Measurements from ENCODE around the gene ADH4.
"Not testable (repeated sequence)": the region's sequence is repeated elsewhere in the genome, so short reads cannot be mapped to it uniquely, and the experiment has no call there.

Gene ADH4

GRCh38 chr4:99131378-99131777 lies 12.7 kb downstream of the ADH4 start:
- no peak for DNase-seq

DNA sequence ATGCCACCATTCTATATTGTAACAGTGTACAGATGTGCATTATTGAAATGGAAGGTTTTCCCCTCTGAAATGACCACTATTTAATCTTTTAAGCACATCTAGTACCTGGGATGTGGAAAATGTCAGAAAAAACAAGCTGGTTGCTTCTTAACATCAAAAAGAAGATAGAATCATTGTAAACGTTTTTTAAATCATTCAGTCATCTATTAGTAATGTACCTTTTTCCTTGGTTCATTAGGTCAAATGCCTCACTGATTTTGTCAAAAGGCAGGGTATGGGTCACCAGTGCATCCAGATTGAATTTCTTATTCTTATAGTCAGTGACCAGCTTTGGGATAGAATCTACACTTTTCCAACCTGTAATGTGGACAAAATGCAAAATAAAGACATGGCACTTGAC lies 17.7 kb downstream of the ADH4 start:
- DNase-seq: no peak

- no peak for DNase-seq
These were observed 23.1 kb downstream of the ADH4 start for GRCh38 chr4:99121008-99121407.

DNA sequence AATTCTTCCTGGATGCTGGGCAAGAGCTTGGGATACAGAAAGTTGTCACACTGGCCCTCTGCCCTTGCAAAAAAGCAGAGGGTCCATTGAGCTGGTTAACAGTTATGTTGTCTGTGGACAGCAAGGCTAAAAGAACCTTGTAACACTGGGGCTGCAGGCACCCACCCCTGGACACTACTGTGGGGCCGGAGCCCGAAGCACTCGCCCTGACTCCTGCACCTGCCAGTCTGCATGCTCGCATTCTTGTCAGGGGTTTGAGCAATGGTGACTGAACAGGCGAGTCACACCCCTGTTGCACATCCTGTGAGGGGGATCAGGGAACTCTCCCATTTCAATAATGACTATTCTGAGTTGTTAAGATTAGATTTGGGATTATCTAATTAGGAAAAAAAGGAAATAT lies 23.6 kb downstream of the ADH4 start:
- no peak for DNase-seq

GRCh38 chr4:99117876-99118693 lies 26.0 kb downstream of the ADH4 start:
- DNase-seq: peak; percentile 11

GRCh38 chr4:99117122-99117841 lies 26.8 kb downstream of the ADH4 start:
- not testable (repeated sequence) for DNase-seq

DNA sequence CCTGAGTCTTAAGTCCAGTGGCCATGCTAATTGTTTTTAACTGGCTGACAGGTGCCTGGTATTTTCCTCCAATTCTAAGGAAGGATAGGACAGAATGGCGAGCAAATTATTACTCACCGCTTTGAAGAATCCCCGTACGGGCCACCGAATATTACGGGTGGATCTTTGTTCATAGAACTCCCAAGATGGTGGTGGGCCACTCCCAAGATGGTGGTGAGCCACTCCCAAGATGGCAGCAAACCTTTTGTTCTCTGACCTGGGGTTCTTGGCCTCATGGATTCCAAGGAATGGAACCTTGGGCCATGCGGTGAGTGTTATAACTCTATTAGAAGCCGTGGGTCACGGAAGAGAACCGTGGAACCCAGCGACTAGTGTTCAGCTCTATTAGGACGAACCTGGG lies 34.8 kb downstream of the ADH4 start:
- not testable (repeated sequence) for DNase-seq

GRCh38 chr4:99104153-99104552 lies 39.9 kb downstream of the ADH4 start:
- DNase-seq: no peak

DNA sequence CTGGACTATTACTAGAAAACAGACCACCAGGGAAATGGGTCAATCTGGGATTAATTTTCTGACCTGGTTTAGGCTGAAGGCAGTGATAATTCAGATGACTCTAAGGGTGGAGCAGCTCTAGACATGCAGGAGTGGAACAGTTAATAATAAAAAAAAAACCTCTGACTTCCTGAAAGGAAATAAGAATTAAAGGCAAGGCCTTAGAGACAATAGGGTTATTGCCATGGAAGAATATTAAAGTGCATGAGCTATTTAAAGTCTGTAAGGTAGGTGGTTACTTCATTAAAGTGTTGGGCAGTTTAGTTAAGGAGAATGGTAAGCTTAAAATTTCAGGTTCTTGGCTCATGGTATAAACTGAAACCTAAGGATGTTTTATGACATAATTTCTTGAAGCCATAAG lies 40.9 kb downstream of the ADH4 start:
- no peak for DNase-seq

- no peak for DNase-seq
These were observed 41.5 kb downstream of the ADH4 start for GRCh38 chr4:99102634-99103033.

DNA sequence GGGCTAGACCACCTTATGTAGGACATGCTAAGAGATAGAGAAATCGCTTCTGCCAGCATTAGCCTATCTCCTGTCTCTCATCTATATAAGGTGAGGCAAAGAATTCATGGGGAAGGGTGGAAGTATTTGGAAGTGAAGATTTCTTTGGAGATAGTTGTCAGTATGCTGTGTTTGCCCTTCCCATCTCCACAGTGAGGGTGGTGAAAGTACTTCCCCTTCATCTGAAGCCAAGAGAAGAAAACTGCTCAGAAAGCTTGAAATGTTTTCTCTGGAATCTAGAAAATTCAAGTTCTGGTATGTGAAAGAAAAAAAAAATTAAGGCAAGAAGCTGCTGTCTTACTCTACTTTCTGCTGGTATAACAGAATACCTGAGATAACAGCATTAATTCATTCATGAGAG lies 43.2 kb downstream of the ADH4 start:
- DNase-seq: no peak

DNA sequence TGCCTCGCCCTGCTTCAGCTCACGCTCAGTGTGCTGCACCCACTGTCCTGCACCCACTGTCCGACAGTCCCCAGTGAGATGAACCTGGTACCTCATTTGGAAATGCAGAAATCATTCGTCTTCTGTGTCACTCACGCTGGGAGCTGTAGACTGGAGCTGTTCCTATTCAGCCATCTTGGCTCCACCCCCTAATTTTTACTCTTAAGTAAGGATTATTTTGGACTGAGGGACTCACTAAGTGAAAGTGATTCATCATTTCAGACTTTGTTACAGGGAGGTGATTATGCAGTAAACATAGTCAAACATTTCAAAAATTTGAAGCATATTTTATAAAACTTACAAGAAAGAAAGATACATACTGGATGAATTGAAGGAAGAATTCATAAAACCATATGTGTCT lies 44.3 kb downstream of the ADH4 start:
- DNase-seq: not testable (repeated sequence)

DNA sequence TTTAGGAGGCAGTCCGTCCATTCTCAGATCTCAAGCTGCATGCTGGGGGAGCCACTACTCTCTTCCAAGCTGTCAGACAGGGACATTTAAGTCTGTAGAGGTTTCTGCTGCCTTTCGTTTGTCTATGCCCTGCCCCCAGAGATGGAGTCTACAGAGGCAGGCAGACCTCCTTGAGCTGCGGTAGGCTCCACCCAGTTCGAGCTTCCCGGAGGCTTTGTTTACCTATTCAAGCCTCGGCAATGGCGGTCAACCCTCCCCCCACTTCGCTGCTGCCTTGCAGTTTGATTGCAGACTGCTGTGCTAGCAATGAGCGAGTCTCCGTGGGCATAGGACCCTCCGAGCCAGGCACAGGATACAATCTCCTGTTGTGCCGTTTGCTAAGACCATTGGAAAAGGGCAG lies 44.8 kb downstream of the ADH4 start:
- no peak for DNase-seq

GRCh38 chr4:99091841-99092240 lies 52.3 kb downstream of the ADH4 start:
- not testable (repeated sequence) for DNase-seq

DNA sequence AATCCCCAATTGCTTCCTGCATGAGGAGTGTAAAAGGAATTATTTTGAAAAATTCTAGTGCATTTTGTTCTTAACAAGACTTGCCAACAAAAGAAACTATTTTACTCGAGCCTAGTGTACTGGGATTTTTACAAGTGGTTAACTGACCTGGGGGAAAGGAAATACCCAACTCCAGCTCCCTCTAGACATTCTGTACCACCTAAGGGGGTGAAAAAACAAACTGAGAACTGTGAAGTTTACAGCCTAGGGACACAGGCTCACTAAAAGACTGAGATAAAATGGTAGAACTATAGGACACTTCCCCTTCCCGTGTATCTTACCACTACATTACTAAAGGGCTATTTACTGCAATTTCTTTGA lies 52.9 kb downstream of the ADH4 start:
- DNase-seq: no peak

DNA sequence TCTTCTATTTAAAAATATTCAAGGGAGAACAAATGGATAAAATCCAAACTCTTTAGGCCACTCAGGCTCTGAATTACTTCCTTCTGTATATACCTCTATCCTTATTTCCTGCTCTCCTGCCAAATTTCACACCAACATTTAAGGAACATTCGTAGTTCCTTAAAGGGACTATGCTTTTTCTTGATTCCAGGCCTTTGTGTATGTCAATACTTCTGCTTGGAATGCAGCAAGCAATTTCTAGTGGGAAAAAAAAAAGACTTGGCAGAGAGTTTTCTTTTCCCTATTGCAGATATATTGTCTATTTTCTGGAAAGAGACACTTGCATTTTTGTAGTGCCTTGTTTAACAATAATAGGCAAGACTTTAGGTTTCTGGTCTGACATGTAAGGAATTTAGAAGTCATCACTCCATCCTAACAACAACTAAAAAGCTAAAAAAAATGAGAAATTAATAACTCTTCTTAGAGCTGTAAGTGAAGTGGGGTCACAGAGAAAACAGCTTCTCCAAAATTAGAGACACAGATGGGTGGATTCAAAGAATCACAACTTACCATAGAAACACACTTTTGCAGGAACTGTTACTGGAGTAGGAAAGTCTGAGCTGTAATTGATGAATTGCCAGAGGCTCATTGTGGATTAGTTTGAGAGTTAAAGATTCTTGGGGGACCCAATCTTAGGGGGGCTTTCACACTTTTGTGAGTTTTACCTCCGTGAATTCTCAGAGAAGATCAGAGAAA lies 53.4 kb downstream of the ADH4 start:
- DNase-seq: no peak

GRCh38 chr4:99088481-99089365 lies 55.4 kb downstream of the ADH4 start, which contains the start of gene ADH5:
Gene ADH5, minus strand, starts transcription at chr4:99088788. Its CDS starts 88 bp downstream, at chr4:99088700.
- DNase-seq: peak; percentile 60

GRCh38 chr4:99088023-99088449 lies 56.1 kb downstream of the ADH4 start:
- DNase-seq: peak; percentile 20

DNA sequence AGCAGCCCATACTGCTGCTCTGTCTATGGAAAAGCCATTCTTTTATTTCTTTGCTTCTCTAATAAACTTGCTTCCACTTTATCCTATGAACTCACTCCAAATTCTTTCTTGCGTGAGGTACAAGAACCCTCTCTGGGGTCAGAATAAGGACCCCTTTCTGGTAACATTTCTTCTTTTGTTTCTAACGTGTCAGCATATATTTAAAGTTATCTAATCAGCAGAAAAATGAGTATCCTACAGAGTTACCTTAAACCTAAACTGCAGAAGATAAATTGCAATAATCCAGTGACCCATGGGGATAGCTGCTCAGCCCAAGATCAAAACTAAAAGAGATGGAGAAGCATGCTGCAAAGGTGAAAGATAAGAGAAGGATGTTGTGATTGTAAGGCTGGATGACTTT lies 59.5 kb downstream of the ADH4 start:
- DNase-seq: no peak

DNA sequence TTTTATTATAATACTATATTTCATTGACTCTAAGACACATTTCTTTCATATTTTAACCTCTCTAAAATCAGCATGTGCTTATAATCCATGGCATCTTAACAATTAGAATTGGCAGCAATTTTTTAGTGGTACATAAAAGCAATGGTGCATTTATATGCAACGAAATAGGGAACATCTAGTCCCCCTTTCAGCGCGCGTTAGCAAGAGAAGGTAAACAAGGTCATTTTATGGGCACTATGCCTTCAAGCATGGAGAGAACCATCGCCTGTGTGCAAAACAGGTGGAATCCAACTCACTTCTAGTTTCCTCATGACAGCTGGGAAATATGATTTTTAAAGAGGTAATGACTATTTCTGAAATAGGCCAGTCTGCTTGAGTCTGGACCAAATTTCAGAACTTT lies 61.9 kb downstream of the ADH4 start:
- no peak for DNase-seq

- not testable (repeated sequence) for DNase-seq
These were observed 63.2 kb downstream of the ADH4 start for GRCh38 chr4:99080869-99081268.

DNA sequence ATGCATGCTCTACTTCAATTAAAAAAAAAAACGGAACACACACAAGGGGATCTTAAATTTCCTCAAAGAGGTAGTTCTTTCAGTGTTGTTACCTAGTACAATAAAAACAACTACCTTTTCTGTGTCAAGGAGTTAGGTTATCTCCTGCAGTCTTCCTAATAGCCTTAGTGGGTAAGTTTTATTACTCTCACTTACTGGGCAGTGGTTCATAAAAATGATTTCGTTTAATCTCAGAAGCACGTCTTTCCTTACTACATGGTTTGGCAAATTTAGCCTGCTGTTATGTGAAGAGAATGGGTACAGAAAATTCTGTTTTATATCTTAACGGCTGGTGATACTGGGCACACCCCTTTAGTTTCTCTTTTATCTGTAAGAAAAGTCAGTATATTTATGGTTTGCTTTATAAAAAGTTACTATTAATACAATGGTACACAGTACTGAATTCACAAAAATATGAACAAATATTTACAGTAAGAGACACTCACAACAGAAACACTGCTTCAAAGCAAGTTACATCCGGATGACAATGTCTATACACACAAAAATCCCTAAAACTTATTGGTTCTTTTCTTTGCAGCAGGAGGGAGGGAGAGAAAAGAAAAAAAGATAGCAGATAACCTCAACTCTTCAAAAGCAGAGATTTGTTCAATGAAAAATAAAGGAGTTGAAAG lies 64.3 kb downstream of the ADH4 start:
- DNase-seq: no peak

Data from NCI-H1694 treated with DMSO at 0.1 percent for 48 hours (cell line).